Measurements from ENCODE around the gene PTPRD. TPM values are rescaled to one million over a fixed set of nuclear protein-coding genes. Genes with fewer than 3 reads are reported as not detected.

The PTPRD gene
- total RNA-seq, 3 donors from 2014 or later = 2.9 to 5.4 (median 3.6) TPM

GRCh38 chr9:8895106-8895860 is 1717.5 kb downstream of the PTPRD start:
- no peaks in the 10 kb centered on the region for H3K27me3 ChIP-seq
- no peaks in the 10 kb centered on the region for H3K9me3 ChIP-seq
- TF ChIP-seq CTCF (IDR thresholded peaks at IDR 0.05) (no peak), POLR2A (IDR thresholded peaks at IDR 0.05) (no peak), POLR2AphosphoS5 (IDR thresholded peaks at IDR 0.05) (no peak)
- no peak for DNase-seq (ENCODE audit: low spot score in 2 of 2)
- no peak overlapping the region for H3K27ac ChIP-seq
- H3K4me3 ChIP-seq = no peak overlapping the region
- no peaks in the 10 kb centered on the region for H3K36me3 ChIP-seq
- intact Hi-C loops (cut with DNase I; ENCODE audit: low total_unique reads) = no loop called here
- H3K4me1 ChIP-seq = no peaks in the 10 kb centered on the region

DNA sequence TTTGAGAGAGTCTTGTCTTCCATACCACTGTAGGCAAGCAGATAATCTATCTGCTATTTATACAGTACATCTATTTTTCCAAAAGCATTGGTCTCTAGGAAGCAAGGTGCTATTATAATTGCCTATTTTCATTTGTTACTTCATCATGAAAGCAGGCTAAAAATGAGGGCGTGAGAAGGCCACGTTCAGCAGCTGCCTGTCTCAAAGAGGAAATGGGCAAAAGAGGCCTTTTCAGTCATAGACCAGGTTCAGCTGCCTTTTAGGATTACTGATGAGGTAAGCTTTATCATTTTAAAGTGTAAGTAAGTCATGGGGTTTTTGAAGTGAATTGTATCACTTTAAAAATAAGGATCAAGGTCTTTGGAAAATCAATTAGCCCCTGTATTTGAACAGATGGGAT is 1722.1 kb downstream of the PTPRD start:
- Histone ChIP-seq H3K36me3 (no peaks in the 10 kb centered on the region), H3K27me3 (no peaks in the 10 kb centered on the region), H3K9me3 (no peaks in the 10 kb centered on the region), H3K4me1 (no peaks in the 10 kb centered on the region), H3K4me3 (no peak overlapping the region), H3K27ac (no peak overlapping the region)
- intact Hi-C loops (cut with DNase I; ENCODE audit: low total_unique reads) = no loop called here
- no peak for DNase-seq (ENCODE audit: low spot score in 2 of 2)
- TF ChIP-seq POLR2A (IDR thresholded peaks at IDR 0.05) = no peak
- TF ChIP-seq POLR2AphosphoS5 (IDR thresholded peaks at IDR 0.05) = no peak
- TF ChIP-seq CTCF (IDR thresholded peaks at IDR 0.05) = no peak

- Histone ChIP-seq H3K4me1 (no peaks in the 10 kb centered on the region), H3K27me3 (no peaks in the 10 kb centered on the region), H3K27ac (no peak overlapping the region), H3K4me3 (no peak overlapping the region), H3K9me3 (no peaks in the 10 kb centered on the region), H3K36me3 (no peaks in the 10 kb centered on the region)
- DNase-seq (ENCODE audit: low spot score in 2 of 2) = no peak
- intact Hi-C loops (cut with DNase I; ENCODE audit: low total_unique reads) = no loop called here
- no peak for TF ChIP-seq POLR2AphosphoS5 (IDR thresholded peaks at IDR 0.05)
- no peak for TF ChIP-seq CTCF (IDR thresholded peaks at IDR 0.05)
- TF ChIP-seq POLR2A (IDR thresholded peaks at IDR 0.05) = no peak
Observed at GRCh38 chr9:8889100-8889499, 1723.7 kb downstream of the PTPRD start.

DNA sequence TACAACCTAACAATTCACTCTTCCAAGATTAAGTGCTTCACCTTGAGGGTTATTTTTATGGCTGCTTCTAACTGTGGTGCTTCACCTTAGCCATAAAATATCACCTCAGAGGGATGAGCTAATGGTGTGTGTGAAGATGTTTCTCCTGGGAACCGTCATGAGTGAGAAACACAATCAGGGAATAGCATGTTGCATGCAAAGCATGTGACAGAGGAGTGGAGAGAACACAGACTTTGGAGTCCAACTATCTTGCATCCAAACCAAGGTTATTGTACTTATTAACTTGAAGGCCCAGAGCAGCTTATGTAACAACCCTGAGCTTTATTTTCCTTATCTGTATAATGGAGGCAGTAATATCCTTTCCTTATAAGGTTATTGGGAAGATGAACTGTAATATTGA is 1724.2 kb downstream of the PTPRD start:
- H3K4me3 ChIP-seq = no peak overlapping the region
- TF ChIP-seq POLR2AphosphoS5 (IDR thresholded peaks at IDR 0.05) = no peak
- TF ChIP-seq POLR2A (IDR thresholded peaks at IDR 0.05) = no peak
- no peak for TF ChIP-seq CTCF (IDR thresholded peaks at IDR 0.05)
- no peak overlapping the region for H3K27ac ChIP-seq
- no peaks in the 10 kb centered on the region for H3K27me3 ChIP-seq
- H3K36me3 ChIP-seq = no peaks in the 10 kb centered on the region
- H3K4me1 ChIP-seq = no peaks in the 10 kb centered on the region
- intact Hi-C loops (cut with DNase I; ENCODE audit: low total_unique reads) = no loop called here
- no peaks in the 10 kb centered on the region for H3K9me3 ChIP-seq
- no peak for DNase-seq (ENCODE audit: low spot score in 2 of 2)

GRCh38 chr9:8887369-8887768 is 1725.4 kb downstream of the PTPRD start:
- TF ChIP-seq POLR2A (IDR thresholded peaks at IDR 0.05) (no peak), POLR2AphosphoS5 (IDR thresholded peaks at IDR 0.05) (no peak), CTCF (IDR thresholded peaks at IDR 0.05) (no peak)
- no peak for DNase-seq (ENCODE audit: low spot score in 2 of 2)
- Histone ChIP-seq H3K9me3 (no peaks in the 10 kb centered on the region), H3K27ac (no peak overlapping the region), H3K36me3 (no peaks in the 10 kb centered on the region), H3K27me3 (no peaks in the 10 kb centered on the region), H3K4me3 (no peak overlapping the region), H3K4me1 (no peaks in the 10 kb centered on the region)
- intact Hi-C loops (cut with DNase I; ENCODE audit: low total_unique reads) = no loop called here
